ENCODE results near the gene MTIF3.
A peak's percentile ranks its signal among the peaks of the same experiment; 100 is the strongest.

The MTIF3 gene

DNA sequence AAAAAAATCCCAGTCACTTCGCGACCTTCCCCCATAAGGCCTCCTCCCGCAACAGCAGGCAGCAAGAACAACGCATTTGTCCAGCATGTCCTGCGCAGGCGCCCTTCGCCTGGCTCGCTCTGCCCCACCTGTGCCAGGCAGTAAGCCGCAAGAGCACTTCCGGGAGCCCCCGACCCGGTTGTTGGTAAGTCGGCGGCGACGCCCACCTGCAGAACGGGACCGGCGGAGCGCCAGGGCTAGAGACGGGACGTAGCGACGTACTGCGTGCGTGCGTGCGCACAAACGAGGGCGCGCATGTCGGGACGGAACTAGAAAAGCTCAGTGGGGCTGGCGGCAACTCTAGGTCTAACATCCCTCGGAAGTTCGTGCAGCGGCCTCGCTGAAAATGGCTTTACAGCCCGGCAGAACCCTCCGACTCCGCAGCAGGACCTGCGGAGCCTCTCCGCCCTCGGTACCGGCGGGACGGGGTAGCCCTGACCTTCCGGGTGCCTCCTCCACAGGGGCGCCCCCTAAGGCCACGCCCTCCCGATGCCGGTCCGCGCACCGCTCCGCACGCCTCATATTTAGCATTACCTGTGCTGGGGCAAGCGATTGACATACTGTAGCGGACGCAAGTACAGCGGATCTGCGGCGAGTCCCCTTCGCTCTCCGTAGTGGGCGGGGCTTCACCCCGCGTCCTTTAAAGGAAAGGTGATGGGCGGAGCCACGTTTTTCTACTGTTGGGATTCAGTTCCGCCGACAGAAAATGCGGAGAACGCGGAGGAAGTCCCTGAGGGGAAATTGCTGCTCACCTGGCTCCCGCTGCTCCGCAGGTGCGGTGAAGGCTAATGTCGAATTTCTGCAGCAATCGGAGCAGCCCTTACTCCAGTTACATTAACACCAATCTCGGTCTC, at the start of gene MTIF3:
Gene MTIF3, minus strand, starts transcription at position 629 of the 893 bp plus-strand sequence. CDS start 10,116 bp downstream, outside the sequence.
- DNase-seq: peak; percentile 94 to 96

DNA sequence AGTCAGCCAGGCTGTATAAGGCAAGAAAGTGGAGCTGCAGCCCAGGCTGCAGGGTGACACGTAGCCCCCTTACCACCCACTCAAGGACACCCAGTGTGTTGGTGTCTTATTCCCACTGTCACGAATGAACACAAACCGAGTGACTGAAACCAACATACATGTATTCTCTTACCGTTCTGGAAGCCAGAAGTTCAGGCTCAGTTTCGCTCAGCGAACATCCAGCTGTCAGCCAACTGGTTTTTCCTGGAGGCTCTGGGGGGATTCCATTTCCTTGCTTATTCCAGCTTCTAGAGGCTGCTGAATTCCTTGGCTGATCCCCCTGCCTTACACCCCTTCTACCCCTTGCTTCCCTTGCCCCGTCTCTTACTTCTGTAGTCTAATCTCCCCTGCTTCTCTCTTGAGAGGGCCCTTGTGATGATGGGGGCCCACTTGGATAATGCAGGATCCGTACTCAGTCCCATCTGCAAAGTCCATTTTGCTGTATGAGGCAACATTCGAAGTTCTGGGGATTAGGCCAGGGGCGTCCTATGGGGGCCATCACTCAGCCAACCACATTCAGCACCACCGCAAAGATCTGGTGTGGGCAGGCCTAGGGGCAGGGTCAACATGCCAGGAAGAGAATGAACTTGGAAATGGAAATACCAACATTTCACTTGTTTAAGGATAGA, 47.3 kb upstream of the MTIF3 start:
- DNase-seq: no peak

DNA sequence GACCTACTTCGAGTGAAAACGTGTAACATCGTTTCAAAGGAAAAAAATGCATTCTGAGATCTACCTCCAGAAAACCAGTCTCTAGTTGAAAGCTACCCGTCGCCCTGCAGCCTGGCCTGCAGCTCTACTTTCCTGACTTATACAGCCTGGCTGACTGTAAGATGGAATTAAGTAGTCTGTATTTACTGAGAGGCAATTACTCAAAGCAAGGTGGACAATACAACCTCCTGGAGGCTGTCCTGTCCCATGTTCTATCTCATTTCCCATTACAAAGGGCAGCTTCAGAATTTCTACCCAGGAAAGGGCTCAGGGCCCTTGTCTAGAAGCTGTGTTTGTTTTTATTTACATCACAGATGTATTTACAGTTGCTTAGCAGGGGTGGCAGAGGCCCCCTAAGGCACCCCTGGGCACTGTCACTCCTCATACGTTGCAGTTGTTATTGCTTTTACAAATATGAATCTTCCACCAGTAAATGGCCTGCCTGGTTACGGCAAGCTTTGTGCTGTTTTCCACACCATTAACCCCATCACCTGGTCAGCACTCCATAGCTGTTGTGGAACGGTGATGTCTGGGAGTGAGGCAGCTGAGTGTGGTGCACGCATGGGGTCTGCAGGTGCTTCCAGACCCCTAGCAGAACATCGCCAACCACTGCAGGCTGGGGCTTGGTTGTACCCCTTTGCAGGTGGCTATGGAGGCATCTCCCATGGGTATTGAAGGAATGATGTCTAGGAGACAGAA, 46.3 kb upstream of the MTIF3 start:
- DNase-seq: no peak

DNA sequence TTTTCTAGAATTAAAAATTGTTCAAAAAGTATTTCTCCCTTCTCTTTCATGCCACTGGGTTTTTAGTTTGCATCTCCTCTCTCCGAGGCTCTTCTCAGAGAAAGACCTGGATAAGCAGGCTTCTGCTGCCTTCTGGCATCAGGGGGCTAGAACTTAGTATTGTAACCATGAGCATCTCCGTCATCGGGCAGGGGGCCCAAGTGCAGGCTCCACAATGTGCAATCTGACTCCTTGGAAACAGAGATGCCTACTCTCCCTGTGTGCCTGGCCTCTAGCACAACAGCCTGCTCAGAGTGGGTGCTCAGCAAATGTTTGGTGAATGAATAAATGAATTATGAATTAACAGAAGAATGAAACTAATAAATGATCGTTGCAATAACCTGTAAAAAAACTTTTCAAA, 45.6 kb upstream of the MTIF3 start:
- DNase-seq: no peak

DNA sequence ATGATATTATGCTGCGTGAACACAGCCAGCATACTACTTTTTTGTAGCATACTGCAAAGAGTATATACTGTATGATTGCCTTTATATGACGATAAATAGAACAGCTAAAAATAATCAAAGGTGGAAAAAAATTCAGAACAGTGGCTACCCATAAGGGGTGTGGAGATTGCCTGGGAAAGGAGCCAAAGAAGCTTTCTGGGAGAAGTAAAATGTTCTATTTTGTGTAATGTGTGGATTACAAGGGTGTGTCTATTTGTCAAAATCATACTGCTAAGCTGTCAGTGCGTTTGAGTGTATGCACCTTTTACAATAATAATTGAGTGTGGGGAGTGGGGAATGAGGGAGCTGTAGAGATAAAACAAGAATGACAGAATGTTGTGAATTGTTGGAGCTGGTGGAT, 45.2 kb upstream of the MTIF3 start:
- DNase-seq: no peak

DNA sequence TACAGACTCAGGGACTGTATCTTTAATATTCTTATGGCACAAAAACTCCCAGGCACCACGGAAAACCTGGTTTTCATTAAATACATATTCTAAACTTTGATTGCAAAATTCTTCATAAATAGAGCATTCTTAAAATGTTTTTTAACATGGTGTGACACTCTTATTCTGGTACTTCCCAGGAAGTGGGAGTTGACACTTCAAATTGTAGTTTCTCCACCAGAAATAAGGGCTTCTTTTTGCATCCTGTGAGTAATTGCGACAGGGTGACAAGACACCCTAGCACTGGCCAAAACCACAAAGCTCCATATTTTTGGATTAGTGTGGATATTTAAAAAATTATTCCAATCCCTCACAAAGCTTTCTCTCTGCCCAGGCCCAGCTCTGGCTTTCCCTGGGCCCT, 43.6 kb upstream of the MTIF3 start:
- no peak for DNase-seq

DNA sequence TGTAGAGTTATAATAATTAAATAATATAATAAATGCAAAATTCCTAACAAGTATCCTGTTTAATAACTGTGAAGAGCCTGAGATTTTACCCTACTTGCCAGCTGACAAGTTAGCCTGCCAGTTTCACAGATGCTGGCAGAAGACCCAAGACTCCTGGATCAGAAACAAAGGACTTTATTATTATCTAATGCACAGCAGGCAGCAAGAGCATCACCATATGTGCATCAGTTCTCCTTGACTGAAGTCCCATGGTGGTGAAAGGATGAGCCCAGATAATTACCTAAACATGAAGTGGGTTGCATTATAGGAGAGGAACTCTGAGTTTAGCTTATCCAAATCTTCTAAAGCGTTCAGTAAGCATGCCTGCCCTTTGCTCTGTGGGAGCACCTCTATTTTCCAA, 39.1 kb upstream of the MTIF3 start:
- no peak for DNase-seq

- no peak for DNase-seq
Measured at GRCh38 chr13:27487776-27488175, 37.4 kb upstream of the MTIF3 start.

- DNase-seq: no peak
Measured at GRCh38 chr13:27483421-27483820, 33.1 kb upstream of the MTIF3 start.

GRCh38 chr13:27482983-27483382, 32.6 kb upstream of the MTIF3 start:
- no peak for DNase-seq

DNA sequence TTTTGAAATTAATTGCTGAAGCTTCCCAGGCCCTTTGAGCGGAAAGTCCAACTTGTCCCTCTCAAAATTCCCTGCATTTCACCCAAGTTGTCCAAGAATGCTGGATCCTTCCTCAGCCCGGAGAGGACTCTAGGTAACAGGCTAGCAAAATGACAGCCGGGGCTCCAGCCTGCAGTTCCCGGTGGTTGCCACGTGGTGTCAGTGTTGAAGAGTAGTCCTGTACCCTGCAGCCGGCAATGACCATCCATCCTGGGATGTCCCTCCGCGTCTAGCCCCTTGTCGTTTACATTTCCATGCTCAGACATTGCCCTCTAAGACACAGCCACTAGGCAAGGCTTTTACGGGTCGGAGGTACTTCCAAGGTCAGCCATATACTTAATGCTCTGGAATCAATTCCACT, 31.4 kb upstream of the MTIF3 start:
- peak; percentile 31 to 33 for DNase-seq

GRCh38 chr13:27476943-27477703, 26.8 kb upstream of the MTIF3 start:
- no peak for DNase-seq

DNA sequence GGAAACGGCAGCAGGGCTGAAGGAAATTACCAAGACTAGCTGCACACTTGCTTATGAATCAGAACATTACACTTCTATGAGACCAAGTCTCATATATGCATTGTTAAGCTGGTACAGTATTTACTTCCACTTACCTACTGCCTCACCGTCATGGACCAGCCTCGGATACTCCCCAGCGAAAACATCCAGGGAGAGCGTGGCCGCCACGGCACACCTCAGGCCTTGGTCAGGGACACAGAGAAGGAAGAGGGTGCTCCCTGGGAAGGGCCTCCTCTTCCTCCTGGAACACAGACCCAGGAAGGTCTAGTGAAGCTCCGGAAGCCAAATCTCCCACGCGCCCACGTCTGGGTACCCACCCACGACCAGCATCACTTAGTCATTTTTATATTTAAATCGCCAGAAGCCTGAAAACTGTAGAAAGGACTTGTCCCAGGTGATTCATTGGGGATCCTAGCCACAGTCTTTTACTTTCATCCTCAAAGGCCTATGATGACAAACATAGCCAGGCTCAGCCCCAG, 24.4 kb upstream of the MTIF3 start:
- no peak for DNase-seq

- DNase-seq: no peak
Measured at GRCh38 chr13:27472941-27473340, 22.6 kb upstream of the MTIF3 start.

DNA sequence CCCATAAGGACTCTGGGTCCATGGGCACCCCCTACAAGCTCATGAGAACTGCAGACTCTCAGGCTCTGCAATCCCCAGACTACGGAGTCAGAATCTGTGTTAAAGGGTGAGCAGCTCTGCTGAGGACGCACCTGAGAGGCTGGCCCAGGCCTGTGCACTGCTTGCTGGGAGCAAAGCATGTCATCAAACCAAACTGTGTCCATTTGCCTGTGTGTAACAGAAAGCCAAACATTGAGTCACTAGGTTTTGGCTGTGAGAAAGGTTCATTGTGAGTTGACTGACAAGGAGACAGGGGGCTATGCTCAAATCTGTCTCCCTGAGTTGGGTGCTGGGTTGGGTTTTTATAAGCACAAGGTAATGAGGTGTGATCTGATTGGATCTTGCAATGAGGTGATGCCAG, 22.1 kb upstream of the MTIF3 start:
- DNase-seq: no peak

DNA sequence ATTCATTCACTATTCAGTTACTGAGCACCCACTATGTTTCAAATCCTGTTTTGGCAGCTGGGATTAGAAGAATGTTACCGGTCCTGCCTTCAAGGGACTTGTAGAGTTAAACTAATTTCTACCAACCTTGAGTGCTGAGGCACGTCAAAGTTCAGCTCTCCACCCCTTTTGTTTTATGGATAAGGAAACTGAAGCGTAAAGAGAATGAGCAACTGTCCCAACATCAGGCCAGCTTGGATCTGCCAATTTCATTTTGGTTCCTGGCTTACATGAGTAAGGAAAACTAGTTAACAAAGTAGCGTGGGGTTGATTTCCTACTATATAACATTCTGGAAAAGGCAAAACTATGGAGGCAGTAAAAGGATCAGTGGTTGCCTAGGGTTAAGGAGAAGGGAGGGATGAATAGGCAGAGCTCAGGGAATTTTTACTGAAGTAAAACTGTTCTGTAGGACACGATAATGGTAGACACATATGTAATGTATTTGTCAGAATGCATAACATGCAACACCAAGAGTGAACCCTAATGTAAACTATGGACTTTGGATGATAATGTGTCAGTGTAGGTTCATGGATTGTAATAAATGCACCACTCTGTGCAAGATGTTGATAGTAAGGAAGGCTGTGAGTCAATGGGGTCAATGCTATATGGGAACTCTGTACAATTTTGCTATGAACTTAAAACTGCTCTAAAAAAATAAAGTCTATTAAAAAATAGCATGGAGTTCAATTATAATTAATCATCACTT, 19.9 kb upstream of the MTIF3 start:
- DNase-seq: no peak

GRCh38 chr13:27466513-27466912, 16.1 kb upstream of the MTIF3 start:
- no peak for DNase-seq

DNA sequence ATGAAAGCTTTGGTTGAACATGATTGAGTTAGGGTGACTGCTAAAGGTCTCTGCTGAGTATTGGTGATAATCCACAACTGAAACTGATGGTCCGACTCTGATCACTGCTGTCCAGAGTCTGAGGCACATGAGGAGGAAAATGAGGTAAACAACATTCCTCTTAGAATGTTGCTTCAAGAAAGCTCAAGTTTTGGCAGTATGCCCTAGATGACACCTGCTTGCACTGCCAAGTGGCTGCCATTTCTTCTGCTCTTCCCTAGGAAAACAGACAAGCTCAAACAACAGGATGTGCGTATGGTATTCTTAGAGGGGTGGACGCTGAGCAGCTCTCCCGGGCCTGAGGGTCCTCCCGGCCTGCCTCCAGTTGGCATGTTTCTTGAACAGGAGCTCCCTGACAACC, 15.2 kb upstream of the MTIF3 start:
- no peak for DNase-seq

DNA sequence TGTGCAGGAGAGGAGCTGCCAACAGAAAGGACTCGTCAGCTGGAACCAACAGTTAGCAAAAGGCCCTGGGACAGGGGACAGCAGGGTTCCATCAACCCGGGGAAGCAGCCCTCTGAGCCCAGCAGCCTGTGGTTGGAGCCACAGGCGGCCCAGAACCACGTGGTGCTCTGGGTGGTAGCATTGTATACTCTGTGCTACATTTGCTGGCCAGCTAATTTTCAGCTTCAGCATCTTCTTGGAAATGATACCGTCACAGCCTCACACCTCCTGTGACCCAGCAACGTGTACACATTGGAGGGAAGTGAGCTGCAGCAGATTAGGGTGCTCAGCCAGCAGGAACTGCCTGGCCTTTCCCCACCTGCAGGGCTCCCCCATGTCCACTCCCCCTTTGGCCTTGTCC, 13.1 kb upstream of the MTIF3 start:
- no peak for DNase-seq

DNA sequence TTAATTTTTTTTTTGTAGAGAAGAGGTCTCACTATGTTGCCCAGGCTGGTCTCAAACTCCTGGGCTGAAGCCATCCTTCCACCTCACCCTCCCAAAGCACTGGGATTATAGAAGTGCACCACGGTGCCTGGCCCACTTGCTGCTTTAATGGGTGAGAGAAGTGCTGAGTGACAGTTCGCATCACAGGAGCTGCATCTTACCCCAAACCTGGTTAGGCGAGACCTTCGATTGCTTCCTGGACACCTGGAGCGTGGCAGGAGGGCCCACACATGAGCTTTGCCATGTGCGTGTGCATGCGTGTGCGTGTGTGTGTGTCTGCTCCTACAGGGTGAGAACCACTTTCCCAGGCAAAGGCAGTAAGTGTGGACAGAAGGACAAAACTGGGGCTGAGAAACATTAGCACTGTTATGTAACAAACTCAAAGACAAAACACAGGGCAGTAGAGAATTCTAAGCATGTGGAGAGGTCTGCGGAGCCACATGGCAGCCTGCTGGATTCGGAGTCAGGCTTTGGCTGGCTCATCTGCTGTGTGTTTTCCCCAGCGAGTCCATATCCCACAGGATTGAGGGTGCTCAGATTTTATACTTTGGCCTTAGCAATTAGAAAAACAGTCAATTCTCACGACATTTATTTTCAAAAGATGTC, 11.7 kb upstream of the MTIF3 start:
- no peak for DNase-seq

DNA sequence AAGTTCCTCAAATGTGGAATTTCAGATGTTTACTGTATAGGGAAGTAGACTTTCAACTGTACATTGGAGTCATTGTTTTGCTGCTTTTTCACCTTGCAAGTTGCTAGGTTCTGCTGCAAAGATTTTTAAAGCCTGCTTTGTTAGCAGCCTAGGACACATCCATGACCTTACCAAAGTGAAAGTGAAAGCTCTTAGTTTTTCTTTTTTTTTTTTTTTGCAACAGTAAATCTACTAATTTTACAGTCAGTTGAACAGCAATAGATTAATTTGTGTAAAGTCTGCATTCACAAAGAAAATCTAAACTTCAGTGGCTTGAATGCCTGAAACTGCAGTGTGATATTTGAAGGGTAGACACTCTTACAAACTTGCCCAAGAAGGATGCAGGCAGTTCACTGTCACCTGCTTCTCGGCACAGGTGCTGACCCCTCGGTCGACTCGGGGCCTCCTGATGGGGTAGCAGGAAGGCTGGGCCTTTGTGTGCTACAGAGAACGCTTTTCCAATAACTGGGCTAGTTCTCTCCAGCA, 5.0 kb upstream of the MTIF3 start:
- DNase-seq: peak in 1 of 2 experiments; percentile 12
